HG03457 (cell line): Measurements from ENCODE around the gene PRKCA.

Source experiments
- ATAC-seq: cut with Tn5 transposase; IDR thresholded peaks from one replicate; pipeline ENCODE4 v1.9.1; 2021; ENCODE audit warnings: moderate number of reproducible peaks; ENCODE audit not compliant: unreplicated experiment

Gene PRKCA

DNA sequence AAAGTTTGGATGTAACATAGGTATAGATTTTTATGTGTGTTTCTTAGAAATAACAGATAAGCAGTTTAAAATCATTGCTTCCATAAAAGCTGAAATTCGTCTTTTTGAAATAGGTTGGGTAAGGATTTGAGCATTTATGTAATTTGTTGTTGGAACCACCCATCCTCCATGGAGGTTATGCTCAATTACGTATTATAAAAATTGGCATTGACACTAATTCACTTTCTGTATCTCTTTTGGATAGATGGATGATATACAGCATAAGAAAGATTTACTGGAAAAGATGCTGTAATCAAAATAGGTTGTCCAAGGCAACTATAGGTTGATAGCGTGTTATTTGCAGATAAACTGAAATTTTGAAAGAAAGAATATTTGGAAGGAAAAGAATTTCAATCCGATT is 105.5 kb downstream of the PRKCA start:
- ATAC-seq: no peak

DNA sequence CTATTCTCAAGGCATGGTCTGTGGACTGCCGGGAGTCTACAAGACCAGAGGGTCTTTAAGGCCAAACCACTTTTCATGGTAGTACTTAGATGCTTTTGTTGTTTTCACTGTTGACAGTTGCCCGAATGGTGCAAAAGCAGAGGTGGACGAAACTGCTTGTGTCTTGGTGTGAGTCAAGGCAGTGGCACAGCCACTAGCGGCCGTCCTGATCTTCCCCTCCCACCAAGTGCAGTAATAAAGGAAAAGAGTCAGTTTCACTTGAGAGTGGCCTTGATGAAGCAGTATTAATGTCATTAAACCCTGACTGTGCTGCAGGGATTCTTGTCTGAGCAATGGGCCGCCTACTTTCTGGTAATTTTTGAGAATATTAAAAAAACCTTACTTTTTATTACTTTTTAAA is 109.1 kb downstream of the PRKCA start:
- no peak for ATAC-seq

DNA sequence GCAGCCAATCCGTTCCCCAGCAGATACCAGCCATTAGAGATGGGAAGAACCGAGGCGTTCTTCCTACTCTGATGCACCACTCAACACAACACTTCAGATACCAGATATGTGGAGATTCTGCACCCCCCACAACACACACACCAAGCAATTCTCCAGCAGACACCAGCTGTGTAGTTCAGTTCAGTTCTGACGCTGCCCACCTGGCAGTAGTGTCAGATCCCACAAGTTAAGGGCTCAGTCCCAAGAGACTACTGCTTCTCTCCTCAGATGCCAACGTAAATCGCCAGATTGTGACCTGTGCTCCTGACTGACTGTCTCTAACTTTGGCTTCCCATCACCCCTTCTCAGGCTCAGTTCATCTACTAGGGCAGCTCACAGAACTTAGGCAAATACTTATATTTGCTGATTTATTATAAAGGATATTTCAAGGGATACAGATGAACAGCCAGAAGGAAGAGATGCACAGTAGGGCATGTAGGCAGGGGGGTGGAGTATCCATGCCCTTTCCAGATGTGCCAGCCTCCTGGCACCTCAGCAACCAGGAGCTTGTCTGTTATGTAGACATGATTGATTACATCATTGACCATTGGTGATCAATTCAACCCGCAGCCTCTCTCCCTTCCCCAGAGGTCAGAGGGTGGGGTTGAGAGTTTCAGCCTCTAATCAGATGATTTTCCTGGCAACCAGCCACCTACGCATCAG is 110.6 kb downstream of the PRKCA start:
- no peak for ATAC-seq

DNA sequence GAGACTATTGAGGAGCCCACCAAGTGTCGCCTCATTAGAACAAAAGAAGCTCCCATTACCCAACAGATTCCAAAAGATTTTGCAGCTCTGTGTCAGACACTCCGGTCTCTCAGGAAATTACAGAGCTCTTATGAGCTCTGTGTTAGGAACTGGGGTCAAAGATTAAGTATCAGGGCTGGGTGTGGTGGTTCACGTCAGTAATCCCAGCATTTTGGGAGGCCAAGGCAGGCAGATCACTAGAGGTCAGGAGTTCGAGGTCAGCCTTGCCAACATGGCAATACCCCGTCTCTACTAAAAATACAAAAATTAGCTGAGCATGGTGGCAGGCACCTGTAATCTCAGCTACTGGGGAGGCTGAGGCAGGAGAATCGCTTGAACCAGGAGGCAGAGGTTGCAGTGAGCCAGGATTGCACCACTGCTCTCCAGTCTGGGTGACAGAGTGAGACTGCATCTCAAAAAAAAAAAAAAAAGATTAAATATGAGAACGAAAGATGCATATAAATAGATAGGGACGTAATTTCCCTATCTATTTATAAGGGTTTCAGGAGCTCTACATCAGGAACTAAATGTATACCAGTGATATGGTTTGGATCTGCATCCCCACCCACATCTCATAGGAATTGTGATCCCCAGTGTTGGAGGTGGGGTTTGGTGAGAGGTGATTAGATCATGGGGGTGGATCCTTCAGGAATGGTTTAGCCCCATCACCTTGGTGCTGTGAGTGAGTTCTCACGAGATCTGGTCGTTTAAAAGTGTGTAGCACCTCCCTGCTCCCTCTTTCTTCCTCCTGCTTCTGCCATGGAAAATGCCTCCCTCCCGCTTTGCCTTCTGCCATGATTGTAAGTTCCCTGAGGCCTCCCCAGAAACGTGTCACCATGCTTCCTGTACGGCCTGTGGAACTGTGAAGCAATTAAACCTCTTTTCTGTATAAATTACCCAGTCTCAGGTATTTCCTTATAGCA is 111.4 kb downstream of the PRKCA start:
- no peak for ATAC-seq

DNA sequence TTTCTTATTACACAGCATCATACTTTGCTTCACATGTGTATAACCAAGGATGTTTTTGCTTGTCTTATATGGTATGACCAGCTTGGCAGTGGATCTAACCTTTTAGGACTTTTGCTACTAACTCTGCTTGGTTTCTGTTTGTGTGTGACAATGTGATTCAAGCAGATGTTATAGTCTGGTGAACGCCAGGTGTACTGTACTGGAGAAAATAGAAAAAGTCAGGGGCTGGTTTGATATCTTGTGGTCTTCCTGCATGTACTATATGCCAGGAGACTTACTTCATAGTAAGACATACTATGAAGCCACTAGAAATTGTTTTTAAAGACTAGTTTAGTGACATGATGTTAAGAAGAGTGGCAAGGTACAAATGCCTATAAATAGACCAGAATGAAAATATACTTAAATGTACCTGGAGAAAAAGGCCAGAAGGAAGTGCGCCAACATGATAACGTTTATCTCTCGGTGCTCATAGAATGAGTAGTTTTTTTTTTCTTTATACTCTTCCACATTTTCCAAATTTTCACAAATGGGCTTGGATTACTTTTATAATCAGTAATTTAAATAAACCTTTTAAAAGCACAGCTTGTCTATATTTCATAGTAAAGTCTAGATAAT is 112.3 kb downstream of the PRKCA start:
- no peak for ATAC-seq

DNA sequence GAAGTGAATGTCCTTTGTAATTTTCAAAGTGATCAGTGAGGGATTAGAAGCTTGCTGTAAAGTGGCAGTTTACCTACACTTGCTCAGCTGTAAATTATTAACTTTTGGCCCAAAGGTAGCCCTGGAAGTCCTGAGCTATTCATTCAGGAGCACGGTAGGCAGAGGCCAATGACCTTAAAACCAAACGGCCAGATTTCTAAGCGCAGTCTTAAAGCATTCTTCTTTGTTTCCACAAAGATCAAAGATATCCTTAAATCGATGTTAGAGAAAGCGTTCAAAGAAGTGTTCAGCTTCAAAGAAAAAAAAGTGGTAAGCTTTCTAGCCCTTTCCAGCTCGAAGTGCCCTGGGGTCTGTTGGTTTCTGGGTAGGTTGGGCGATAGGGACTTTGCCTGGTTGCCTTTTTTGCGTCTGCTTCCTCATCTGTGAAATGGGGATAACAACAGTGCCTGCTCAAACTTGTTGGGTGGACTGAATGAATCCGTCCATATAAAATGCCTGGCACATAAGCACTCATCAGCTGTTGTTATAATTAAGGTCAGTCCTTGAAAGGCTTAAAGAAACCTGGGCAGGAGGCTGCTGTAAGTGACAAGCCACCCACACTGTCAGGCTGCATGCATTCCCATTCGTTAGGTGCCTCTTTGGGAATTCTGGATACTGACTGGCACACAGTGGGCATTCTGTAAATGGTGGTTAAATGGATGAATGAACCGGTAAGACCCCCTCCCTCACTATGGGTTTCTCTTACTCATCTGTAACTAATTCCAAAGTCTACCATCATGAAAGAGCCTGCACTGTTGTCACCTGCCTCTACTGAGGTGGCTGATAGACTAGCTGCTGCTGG is 113.2 kb downstream of the PRKCA start:
- ATAC-seq: no peak

DNA sequence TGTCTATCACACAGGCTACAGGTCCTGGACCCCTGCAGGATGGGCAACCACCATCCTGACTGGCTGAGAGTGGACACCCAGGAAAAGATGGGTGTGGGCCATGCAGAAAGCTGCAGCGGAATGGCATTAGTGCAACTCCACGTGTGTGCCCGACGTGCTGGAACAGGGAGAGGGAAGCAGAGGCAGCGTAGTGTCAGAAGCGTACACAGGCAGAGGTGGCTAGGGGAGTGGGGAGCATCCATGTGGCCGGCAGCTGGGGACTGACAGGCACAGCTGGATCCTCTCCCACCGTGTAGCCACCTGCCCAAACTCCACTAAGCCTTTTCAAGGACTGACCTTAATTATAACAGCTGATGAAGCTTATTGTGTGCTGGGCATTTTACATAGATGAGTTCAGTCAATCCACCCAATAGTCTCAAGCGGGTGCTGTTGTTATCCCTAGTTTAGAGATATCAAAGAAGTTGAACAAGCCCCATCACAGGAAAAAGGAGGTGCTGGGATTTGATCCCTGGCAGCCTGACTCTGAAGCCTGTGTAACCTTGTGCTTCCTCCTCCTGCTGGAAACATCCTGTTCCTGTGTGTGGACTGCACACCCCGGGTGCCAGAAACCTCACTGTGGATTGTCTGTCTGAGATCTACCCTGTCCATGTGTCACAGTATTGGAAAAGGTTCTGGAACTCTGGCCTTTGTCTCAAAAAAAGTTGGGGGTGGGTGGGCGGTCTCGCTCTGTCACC is 114.0 kb downstream of the PRKCA start:
- ATAC-seq: no peak

DNA sequence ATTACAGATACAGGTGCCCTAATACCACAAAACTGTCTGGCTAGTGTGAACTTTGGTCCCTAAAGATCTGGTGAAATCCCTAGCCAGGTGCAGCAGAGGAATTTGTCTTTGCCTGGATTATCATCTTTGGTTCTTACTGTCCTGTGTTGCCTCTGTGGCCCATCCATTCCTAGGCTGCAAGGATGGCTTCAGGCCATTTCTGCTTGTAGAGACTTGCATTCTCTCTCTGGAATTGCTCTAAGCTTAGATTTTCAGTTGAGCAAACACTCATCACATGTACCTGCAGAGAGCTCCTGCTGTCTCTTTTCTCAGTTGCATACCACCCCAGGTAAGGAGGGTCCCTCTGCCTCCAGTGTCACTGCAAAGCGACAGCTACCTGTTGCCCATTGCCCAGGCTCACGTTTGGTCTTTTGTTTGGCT is 114.9 kb downstream of the PRKCA start:
- no peak for ATAC-seq

DNA sequence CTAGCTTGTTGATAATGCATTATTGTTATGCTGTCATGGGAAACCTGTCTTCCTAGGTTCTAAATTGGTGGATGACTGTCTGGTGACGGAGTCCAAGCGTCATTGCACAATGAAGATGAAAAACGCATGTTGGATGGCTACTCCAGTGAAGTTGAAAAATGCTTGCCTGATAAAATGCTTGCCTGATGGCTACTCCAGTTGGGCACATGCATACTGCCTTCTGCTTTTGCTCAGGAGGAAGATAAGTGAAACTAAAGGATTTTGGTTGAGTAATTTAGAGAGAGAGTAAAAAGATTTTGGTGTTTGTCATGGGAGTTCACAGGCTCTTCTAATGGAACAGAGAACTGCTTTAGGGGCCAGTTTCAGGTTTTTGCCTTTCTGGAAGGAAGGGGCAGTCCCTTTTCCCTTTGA is 118.6 kb downstream of the PRKCA start:
- no peak for ATAC-seq

DNA sequence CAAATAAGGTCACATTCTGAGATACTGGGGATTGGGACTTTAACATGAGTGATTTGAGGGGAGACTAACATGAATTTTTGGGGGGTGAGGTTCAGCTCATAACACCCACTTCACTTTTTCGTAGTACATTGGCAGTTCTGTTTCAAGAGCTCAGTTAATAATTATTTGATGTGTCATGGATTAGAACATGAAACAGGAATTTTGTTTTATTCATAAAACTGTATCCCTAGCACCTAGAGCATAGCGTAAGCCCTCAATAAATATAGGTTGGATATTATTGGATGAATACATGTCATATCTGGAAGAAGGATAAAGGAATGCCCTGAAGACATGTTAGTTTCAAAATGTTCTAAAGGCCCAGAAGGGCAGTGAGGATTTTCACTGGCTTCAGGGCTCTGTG is 119.8 kb downstream of the PRKCA start:
- ATAC-seq: no peak

DNA sequence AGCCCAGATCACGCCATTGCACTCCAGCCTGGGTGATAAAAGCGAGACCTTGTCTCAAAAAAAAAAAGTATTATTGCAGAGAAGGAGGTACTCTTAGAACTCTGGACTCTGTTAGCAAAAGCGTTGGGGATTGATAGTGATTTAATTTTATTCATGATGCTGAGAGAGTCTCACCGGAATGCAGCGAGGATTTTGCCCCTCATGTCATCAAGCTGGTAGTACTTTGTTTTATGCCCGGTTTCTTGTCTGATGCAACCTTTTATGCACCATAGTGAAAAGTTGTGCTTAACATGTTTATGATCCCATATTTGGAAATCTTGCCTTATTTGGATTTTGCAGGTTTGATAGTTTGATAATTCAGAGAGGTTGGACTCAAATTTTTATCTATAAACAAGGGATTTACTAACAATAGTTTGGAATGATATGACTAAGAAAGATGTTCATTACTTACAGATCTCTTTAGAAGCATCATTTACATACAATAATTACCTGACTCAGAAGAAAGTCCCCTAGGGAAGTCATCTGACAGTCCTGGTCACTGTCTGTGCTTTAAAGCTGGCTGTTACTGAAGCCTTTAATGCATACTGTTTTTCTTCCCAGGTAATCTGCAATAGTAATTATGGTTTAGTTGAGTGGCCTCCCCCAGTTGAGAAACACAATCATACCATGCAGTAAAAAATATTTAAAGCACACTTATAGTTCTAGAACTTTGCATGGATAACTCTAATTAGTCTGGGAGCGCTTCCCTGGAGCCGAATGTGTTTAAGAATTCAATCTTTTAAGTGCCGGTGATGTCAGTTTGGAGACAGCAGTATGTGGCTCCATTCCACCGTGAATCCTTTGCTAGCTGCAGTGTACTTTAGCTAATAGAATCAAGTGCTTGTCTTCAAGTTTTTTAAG is 120.9 kb downstream of the PRKCA start:
- no peak for ATAC-seq

DNA sequence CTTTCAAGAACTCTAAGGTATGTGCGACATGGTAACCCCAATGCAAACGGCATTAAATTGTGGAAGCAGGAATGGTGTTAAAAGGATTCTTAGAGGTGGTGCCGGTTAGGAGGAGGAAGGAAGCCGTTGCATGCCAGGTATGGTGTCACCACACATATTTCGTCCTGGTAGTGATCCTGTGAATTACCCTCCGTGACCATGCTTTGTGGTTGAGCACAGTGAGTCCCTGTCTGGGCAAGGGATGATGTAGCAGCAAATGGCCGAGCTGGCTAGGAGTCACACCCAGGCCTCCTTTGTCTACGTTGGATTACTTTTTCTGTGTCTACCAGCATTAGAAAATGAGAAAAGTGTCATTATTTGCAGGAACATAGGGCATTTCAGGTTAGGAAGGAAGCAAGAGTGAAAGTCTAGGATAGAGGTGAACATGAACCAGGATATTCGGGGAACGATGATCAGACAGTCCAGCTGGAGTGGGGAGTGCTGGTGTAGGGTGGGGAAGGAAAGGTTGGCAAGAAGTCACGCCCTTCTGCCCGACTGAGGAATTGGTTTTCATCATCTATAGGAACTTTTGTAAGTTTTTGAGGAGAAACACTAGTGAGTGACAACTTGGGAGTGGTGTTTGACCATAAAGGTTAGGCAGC is 123.5 kb downstream of the PRKCA start:
- no peak for ATAC-seq

DNA sequence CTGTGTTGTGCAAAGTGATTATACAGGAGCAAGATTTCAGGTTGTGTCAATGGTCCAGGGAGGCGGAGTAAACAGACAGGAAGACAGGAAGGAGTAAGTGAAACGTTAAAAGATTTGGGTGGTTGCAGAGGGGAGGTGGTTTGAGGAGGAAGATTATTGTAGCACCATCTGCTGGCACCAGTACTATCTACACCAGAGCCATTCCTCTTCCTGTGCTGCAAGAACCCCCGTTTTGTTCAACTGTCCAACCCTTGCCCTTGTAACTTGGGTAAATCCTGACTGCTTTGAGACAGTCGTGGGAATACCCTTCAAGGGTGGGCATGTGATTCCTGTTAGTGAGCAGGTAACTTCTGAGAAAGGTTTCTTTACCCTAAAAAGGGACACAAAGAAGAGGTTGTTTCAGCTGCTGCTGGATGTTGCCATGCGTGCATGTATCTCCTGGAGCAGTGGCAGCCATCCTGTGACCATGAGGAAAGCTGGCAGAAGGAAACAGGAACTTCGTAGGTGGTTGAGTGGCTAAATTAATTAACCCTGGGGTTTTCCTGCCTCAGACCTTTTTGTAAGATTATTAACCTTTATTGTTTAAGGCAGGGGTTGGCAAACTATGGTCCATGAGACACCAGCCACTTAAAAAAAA is 124.1 kb downstream of the PRKCA start:
- no peak for ATAC-seq

DNA sequence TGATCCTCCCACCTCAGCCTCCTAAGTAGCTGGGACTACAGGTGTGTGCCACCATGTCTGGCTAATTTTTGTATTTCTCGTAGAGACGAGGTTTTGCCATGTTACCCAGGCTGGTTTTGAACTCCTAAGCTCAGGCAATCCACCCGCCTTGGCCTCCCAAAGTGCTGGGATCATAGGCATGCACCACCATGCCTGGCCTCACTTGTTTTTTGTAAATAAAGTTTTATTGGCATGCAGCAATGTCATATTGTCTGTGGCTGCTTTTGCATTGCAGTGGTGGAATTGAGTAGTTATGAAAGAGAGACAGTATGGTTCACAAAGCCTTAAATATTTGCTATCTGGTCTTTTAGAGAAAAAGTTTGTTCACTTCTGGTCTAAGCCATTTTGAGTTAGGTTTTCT is 124.7 kb downstream of the PRKCA start:
- no peak for ATAC-seq

DNA sequence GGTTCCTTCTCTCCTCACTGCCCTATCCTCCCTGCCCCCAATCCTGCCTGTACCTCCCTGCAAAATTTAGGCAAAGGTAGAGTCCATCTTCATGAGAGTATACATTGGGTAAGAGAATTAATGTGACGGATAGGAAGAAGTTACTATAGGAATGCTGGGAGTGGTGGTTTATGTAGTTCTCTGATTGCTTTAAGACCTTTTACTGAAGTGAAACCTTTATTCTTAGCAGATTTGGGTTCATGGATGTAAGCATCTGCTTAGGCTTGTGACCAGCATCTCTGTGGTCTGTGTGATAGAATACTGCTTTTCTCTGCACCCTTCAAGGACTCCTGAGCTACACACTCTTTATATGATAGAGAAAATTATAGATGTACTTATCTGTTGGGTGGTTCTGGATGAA is 127.3 kb downstream of the PRKCA start:
- no peak for ATAC-seq

DNA sequence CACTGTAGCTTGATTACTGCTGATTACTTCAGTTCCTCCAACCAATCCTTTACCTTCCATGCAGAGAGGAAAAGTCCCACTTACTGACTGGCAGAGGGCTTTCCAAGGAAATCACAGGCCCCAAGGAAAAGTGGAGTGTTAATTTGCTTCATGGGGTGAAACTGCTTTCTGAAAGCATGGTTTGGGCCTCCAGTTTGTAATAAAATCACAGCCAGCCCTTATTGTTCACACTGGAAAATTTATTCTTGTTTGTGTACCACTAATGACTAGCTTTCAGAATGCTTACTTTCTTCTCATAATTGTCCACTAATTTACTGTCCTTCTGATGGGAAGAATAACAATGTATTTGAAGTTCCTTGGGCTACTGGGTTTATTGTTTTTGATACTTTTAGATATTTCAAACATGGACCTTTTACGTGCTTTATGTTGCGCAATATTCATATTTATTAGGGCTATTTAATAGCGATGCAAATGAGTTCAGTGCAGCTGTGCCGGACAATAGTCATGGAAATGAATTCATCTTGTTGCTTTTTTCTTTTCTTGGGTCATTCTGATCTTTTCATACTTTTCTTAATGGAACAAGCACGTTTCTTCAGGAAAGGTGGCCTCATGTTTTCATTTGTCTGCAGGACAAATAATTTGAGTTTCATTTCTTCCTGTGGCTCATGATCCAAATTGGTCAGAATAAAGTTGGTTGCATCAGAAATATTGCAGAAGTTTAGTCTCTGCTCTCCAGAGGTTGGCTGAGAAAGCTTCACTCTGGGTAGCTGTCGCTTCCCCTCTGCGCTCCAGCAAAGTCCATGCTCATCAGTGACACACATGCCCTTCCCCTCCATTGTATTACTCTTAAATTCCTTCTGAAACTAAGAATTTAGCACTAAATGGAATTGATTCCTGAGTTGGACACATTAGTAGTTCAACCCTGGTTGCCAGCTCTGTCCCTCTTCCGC is 128.7 kb downstream of the PRKCA start:
- no peak for ATAC-seq

DNA sequence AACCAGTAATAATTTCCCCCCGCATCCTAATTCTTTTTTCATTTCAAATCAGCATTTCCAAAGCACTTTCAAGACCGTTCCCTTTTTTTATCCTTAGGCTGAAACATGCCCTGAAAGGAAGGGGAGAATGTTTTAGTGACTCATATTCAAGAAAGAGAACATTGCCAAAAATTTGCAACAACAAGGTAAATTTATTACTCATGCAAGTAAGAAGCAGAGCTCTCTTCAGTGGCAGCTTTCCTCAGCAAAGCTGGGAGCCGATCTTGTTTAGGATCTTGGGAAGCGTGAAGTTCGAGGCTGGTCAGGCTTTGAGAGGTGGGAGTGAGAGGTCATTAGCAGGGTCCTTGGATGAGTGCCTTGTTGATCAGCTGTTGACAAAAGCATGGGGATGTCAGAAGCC is 129.5 kb downstream of the PRKCA start:
- no peak for ATAC-seq
